AG09319 (cell line): ENCODE data around the gene KLHL3.

Source experiments
- DNase-seq: peaks from one replicate; pipeline ENCODE4 v3.0.0-alpha.2; 2010; ENCODE audit warnings: low read depth; ENCODE audit errors: extremely low read depth
- TF ChIP-seq, protein P1 (sequence below): IDR thresholded peaks from 2 replicates; pipeline ENCODE4 v1.5.1; 2011; ENCODE audit warnings: low read depth, mild to moderate bottlenecking, inconsistent platforms, low read length, moderate library complexity

Gene KLHL3

DNA sequence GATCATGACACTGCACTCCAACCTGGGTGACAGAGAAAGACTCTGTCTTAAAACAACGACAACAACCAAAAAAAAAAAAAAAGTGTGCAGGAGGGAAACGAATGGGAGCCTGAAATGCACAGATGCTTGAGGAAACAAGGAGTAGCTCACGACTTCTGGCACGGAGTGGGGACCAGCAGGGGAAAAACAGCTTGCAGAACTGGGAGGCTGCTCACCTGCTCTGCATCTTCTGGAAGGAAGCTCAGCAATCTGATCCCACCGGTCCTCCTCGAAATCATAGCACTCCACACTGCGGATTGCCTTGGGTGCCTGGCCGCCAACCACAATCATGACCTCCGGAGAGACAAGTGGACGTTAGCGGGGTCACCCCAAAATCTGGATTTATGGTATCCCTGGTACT is 96.2 kb downstream of the KLHL3 start:
- no peak for DNase-seq
- TF ChIP-seq, protein P1, sequence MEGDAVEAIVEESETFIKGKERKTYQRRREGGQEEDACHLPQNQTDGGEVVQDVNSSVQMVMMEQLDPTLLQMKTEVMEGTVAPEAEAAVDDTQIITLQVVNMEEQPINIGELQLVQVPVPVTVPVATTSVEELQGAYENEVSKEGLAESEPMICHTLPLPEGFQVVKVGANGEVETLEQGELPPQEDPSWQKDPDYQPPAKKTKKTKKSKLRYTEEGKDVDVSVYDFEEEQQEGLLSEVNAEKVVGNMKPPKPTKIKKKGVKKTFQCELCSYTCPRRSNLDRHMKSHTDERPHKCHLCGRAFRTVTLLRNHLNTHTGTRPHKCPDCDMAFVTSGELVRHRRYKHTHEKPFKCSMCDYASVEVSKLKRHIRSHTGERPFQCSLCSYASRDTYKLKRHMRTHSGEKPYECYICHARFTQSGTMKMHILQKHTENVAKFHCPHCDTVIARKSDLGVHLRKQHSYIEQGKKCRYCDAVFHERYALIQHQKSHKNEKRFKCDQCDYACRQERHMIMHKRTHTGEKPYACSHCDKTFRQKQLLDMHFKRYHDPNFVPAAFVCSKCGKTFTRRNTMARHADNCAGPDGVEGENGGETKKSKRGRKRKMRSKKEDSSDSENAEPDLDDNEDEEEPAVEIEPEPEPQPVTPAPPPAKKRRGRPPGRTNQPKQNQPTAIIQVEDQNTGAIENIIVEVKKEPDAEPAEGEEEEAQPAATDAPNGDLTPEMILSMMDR: no peak

DNA sequence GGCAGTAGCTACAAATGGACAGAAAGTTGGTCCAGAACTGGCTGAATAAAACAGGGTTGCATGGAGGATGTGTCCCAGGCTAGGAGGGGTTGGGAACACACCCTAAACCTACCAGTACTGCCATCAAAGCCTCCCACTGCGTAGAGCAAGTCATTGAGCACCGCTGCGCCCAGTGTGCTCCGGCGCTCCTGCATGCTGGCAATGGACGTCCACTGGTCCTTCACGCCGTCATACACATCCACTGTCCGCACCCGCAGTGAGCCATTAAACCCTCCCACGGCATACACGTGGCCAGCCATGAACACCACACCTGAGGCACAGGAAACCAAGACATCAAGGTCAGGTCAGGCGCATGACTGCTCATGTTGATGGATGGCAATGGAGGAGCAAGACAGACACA is 97.0 kb downstream of the KLHL3 start:
- TF ChIP-seq, protein P1: no peak
- DNase-seq: no peak

DNA sequence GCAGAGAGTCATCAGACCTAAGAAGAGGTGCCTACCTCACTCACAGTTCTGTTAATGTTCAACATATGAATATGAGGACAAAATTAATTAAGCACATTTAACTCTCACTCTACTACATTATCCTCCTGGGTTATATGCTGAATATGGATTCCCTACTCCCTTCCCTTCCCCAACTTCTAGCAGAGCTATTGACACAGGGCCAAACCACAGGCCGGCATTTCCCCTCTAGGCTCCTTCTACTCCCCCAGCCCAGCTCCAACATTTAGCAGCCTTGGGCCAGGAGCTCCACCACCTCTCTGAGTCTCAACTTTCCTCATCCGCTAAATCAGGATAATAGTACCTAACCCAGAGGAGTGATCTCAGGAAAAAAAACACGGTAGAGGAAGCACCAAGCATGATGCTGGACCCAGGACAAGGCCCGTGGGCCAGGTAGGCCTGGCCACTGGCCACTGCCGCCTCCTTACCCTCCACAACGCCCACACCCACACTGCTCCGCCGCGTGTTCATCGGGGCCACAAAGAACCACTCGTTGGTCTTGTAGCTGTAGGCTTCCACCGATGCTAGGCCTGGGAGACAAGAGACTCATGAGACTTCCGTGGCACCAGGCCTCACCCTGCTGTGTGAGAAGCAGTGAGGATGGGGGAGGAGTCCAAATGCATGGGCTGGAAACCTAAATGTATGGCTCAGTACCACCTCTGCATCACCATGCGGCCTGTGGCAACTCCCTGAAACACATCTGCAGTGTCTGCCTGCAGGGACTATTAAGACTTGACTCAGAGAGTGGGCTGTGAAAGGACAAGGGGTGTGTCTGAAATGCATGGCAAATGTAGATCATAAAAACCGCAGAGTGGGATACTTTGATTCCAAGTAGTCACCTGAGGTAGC is 98.8 kb downstream of the KLHL3 start:
- TF ChIP-seq, protein P1: no peak
- DNase-seq: no peak

DNA sequence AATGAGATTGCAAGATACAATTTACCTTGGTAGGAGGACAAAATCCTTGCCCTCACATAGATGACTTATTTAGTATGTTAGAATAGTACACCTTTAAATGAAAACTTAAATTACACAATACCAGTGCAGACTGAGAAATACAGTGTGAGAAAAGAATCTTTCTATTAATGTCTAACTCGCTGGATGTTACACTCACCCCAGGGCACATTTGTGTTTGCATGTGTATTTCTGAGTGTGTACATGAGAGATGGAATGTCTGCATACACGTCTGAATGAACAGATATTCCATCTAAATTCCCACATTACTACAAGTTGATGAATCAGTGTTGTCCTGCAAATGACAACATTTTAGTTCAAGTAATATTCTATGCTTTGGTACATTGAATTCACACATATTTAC is 99.8 kb downstream of the KLHL3 start:
- TF ChIP-seq, protein P1: no peak
- no peak for DNase-seq

DNA sequence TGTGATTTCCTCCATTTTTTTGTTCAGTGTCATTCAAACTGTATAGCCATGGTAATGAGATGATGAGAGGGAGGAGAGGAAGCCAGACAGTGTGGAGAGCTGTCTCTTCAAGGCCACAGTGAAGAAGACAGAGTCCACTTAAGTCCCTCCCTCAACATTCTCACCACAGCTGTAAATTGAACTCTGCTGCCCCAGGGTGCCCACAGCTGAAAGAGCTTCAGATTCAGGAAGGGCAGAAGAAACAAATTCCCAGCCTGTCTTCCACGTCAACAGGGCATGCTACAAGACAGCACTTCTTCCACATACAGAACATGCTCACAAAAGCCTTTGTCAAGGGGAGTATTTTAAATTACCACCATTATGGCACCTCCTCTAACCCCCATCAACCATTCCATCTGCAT is 100.4 kb downstream of the KLHL3 start:
- no peak for DNase-seq

DNA sequence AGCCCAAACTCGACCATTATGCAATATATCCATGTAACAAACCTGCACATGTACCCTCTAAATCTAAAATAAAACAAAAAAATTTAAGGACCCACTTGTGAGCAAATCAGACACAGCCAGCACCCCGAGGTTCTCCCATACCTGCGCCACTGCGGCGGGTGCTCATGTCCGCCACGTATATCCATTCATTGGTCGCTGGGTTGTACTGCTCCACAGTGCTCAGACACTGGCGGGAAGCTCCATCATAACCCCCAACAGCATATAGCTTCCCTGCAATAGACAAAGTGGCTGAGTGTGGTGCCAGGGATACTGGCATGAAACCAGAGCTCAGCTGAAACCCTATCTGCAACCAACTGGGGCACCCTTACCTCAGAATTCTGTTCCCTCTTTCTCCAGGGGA is 102.0 kb downstream of the KLHL3 start:
- DNase-seq: no peak
- TF ChIP-seq, protein P1: no peak

More for the DNA sequence above, 100.4 kb downstream of the KLHL3 start:
- TF ChIP-seq, protein P1: no peak

DNA sequence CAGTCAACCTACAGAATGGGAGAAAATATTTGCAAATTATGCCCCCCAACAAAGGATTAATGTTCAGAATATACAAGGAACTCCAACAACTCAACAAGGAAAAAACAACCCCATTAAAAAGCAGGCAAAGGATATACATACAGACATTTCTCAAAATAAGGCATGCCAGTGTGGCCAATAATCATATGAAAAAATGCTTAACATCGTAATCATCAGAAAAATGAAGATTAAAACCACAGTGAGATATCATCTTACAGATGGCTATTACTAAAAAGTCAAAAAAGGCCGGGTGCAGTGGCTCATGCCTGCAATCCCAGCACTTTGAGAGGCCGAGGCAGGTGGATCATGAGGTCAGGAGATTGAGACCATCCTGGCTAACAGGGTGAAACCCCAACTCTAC is 103.2 kb downstream of the KLHL3 start:
- no peak for DNase-seq

More for the DNA sequence above, 103.2 kb downstream of the KLHL3 start:
- TF ChIP-seq, protein P1: no peak
